Sigmoid colon (tissue), 4 donors: ENCODE measurements around the gene PHKA1.

ENCODE experiments used
- EP300 ChIP-seq, 4 donors: sonication (generic); formaldehyde crosslinking; IDR thresholded peaks; one replicate each; pipeline ENCODE4 v1.6.1; 2017; ENCODE audit warnings: antibody characterized with exemption in 4 of 4
- POLR2A ChIP-seq, 2 donors: fragments of 450-650 bp; IDR thresholded peaks; one replicate each; pipeline ENCODE4 v1.6.1; 2016; ENCODE audit warnings: antibody characterized with exemption in 2 of 2, mild to moderate bottlenecking in 2 of 2, moderate library complexity in 2 of 2
- POLR2AphosphoS5 ChIP-seq, 4 donors: sonication (generic); formaldehyde crosslinking; IDR thresholded peaks; one replicate each; pipeline ENCODE4 v1.6.1; 2017; ENCODE audit warnings: antibody characterized with exemption in 4 of 4
- TF ChIP-seq, protein P1 (sequence below), 4 experiments: fragments of 450-650 bp in 3 of 4; fragments of 200-600 bp in 1 of 4; IDR thresholded peaks; one replicate each; pipeline ENCODE4 v1.5.1; 2016 to 2019; ENCODE audit warnings: antibody characterized with exemption in 4 of 4, mild to moderate bottlenecking in 3 of 4, moderate library complexity in 2 of 4

DNA sequence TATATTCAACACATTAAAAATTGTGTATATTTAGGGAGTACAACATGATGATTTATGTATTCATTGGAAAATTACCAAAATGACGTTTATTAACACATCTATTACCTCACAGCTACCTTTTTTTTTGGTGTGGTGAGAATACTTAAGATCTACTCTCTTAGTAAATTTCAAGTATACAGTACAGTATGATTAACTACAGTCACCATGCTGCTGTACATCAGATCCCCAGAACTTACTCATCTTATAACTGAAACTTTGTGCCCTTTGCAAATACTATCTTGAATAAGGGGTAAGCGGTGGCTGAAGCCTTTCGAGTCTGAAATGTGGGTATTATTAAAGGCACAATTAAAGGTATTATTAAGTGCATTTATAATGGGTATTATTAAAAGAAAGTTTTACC is 976 bp downstream of the PHKA1 start:
- TF ChIP-seq, protein P1, sequence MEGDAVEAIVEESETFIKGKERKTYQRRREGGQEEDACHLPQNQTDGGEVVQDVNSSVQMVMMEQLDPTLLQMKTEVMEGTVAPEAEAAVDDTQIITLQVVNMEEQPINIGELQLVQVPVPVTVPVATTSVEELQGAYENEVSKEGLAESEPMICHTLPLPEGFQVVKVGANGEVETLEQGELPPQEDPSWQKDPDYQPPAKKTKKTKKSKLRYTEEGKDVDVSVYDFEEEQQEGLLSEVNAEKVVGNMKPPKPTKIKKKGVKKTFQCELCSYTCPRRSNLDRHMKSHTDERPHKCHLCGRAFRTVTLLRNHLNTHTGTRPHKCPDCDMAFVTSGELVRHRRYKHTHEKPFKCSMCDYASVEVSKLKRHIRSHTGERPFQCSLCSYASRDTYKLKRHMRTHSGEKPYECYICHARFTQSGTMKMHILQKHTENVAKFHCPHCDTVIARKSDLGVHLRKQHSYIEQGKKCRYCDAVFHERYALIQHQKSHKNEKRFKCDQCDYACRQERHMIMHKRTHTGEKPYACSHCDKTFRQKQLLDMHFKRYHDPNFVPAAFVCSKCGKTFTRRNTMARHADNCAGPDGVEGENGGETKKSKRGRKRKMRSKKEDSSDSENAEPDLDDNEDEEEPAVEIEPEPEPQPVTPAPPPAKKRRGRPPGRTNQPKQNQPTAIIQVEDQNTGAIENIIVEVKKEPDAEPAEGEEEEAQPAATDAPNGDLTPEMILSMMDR (IDR thresholded peaks at IDR 0.05): no peak
- TF ChIP-seq POLR2A (IDR thresholded peaks at IDR 0.05): no peak
- no peak for TF ChIP-seq EP300 (IDR thresholded peaks at IDR 0.05)
- no peak for TF ChIP-seq POLR2AphosphoS5 (IDR thresholded peaks at IDR 0.05)
